Activated CD4-positive, CD25-positive, alpha-beta regulatory T cell treated with anti-CD3 and anti-CD28 coated beads, Interleukin-2, amount 50 U/mL, for 16 hours (primary cell): Measurements from ENCODE around the gene TEK.
"Not testable (repeated sequence)": the region's sequence is repeated elsewhere in the genome, so short reads cannot be mapped to it uniquely, and the experiment has no call there.

Experiments
- DNase-seq: peaks from one replicate; pipeline ENCODE4 v3.0.0-alpha.2; 2020; ENCODE audit warnings: low read depth, low spot score

Gene TEK

GRCh38 chr9:27212621-27213020 is 103.6 kb downstream of the TEK start:
- no peak for DNase-seq

GRCh38 chr9:27227192-27227591 is 118.2 kb downstream of the TEK start:
- no peak for DNase-seq

GRCh38 chr9:27239648-27240047 is 130.6 kb downstream of the TEK start:
- DNase-seq, result not testable (repeated sequence)

GRCh38 chr9:27247756-27248155 is 138.7 kb downstream of the TEK start:
- no peak for DNase-seq

GRCh38 chr9:27248702-27249101 is 139.7 kb downstream of the TEK start:
- no peak for DNase-seq

- DNase-seq, result no peak
Measured at GRCh38 chr9:27258662-27259061, 149.6 kb downstream of the TEK start.

GRCh38 chr9:27260789-27261516 is 151.9 kb downstream of the TEK start:
- no peak for DNase-seq

GRCh38 chr9:27261517-27262211 is 152.6 kb downstream of the TEK start:
- DNase-seq, result no peak

- no peak for DNase-seq
Measured at GRCh38 chr9:27272103-27272502, 163.1 kb downstream of the TEK start.

GRCh38 chr9:27273186-27273585 is 164.2 kb downstream of the TEK start:
- DNase-seq, result no peak

GRCh38 chr9:27276193-27277030 is 167.4 kb downstream of the TEK start:
- DNase-seq, result no peak

GRCh38 chr9:27278374-27278773 is 169.3 kb downstream of the TEK start:
- DNase-seq, result no peak

GRCh38 chr9:27279611-27280010 is 170.6 kb downstream of the TEK start:
- no peak for DNase-seq
